ENCODE measurements around the gene FAM83E.

Gene FAM83E

GRCh38 chr19:48628486-48629296 is 13.8 kb upstream of the FAM83E start:
- no peak for DNase-seq (ENCODE audit: low read depth in 2 of 2)

- DNase-seq (ENCODE audit: low read depth in 2 of 2): no peak
These were observed 13.0 kb upstream of the FAM83E start for GRCh38 chr19:48627865-48628314.

GRCh38 chr19:48627201-48627864 is 12.5 kb upstream of the FAM83E start:
- no peak for DNase-seq (ENCODE audit: low read depth in 2 of 2)

- DNase-seq (ENCODE audit: low read depth in 2 of 2): no peak
These were observed 11.0 kb upstream of the FAM83E start for GRCh38 chr19:48625891-48626327.

- no peak for DNase-seq (ENCODE audit: low read depth in 2 of 2)
These were observed 10.2 kb upstream of the FAM83E start for GRCh38 chr19:48624791-48625723.

- DNase-seq (ENCODE audit: low read depth in 2 of 2): peak; percentile 96
These were observed 9.3 kb upstream of the FAM83E start for GRCh38 chr19:48624067-48624594.

GRCh38 chr19:48623556-48624066 is 8.7 kb upstream of the FAM83E start:
- DNase-seq (ENCODE audit: low read depth in 2 of 2): no peak

GRCh38 chr19:48619692-48620585 is 5.1 kb upstream of the FAM83E start:
- DNase-seq (ENCODE audit: low read depth in 2 of 2): no peak

GRCh38 chr19:48618916-48619691 is 4.2 kb upstream of the FAM83E start, which contains the start of the genes RPL18 and SPHK2:
Gene RPL18 (minus strand): TSS chr19:48619178. CDS start chr19:48619143, 35 bp downstream.
Gene SPHK2 (plus strand): TSS chr19:48619506. CDS start chr19:48620515, 1,009 bp downstream.
- DNase-seq (ENCODE audit: low read depth in 2 of 2): peak; percentile 90 to 94

GRCh38 chr19:48618278-48618915 is 3.5 kb upstream of the FAM83E start:
- DNase-seq (ENCODE audit: low read depth in 2 of 2): no peak

- DNase-seq (ENCODE audit: low read depth in 2 of 2): no peak
These were observed 2.5 kb upstream of the FAM83E start for GRCh38 chr19:48617146-48617937.

- no peak for DNase-seq (ENCODE audit: low read depth in 2 of 2)
These were observed 1.7 kb upstream of the FAM83E start for GRCh38 chr19:48616491-48617056.

GRCh38 chr19:48616041-48616436 is 1.2 kb upstream of the FAM83E start:
- no peak for DNase-seq (ENCODE audit: low read depth in 2 of 2)

- no peak for DNase-seq (ENCODE audit: low read depth in 2 of 2)
These were observed 560 bp upstream of the FAM83E start for GRCh38 chr19:48615231-48616040.

- no peak for DNase-seq (ENCODE audit: low read depth in 2 of 2)
These were observed 932 bp downstream of the FAM83E start for GRCh38 chr19:48613852-48614435.

GRCh38 chr19:48613024-48613851 is 1.6 kb downstream of the FAM83E start:
- no peak for DNase-seq (ENCODE audit: low read depth in 2 of 2)

All from activated CD4-positive, alpha-beta T cell treated with anti-CD3 and anti-CD28 coated beads for 24 hours (primary cell).